Activated gamma-delta T cell (primary cell): ENCODE measurements around the gene SLC18A3.

Source experiments
- DNase-seq: peaks from one replicate; lab custom pipeline; 2025; lab: John Stamatoyannopoulos, UW

SLC18A3 gene

DNA sequence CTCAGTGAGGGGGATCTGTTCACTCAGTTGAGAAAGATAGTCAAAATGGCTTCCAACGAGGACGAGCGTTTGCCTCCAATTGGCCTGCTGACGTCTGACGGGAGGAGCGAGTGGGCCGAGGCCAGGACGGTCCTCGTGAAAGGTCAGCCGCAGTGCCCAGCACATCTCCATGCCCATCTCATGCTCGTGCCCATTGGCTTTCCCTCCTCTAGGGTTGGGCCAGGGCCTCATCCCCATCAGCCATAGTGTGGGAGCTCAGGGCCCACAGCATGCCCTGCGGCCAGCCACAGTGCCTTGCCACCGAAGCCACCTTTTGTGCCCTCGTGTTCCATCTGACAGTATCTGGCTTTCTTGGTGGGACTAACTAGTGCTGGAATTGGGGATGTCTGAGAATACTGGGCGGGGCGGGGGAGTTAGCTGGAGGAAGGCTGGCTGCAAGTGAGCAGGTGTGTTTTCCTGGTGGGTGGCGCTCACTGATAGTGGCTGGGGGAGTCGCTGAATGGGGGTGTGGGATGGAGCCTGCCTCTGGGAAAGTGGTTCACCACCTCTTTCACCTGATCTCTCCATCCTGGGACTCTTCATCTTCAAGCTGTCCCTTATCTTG lies 17.6 kb downstream of the SLC18A3 start:
- DNase-seq, result no peak

DNA sequence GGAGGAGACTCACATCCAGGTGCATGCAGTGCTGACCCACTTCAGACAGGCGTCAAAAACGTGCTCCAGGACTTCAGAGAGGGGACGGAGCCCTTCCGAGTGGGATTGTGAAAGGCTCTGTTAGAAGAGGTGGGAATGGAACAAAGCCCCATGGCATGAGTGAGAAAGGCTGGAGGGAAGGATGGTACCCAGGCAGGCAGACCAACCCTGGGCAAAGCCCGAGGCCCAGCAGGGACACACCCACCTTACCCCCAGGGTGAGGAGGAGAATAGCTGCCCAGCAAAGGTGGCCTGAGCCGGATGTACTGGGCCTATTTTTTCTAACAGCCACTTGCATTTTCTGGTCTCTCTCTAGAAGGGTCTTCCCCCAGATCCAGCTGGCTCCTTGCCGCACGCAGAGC lies 18.5 kb downstream of the SLC18A3 start:
- DNase-seq, result no peak

DNA sequence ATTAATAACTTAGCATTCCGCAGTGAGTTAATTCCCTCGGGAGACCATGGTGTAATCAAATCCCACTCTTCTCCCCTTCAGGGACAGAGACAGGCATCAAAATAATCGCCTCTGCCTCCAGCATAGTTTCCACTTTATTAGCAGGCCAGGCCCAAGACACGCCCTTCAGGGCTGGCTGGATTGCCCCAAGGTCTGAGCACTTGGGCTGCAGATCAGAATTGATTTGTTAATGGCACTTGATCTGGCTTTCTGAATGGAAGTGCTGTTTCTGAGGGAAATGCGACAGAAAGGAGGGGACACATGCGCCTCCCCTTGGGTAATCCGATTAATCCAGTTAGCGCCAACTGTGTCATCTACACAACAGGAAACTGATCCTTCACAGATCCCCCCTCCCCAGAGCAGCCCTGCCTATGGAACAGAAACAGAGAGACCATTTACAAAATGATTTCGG lies 19.3 kb downstream of the SLC18A3 start:
- DNase-seq, result no peak

DNA sequence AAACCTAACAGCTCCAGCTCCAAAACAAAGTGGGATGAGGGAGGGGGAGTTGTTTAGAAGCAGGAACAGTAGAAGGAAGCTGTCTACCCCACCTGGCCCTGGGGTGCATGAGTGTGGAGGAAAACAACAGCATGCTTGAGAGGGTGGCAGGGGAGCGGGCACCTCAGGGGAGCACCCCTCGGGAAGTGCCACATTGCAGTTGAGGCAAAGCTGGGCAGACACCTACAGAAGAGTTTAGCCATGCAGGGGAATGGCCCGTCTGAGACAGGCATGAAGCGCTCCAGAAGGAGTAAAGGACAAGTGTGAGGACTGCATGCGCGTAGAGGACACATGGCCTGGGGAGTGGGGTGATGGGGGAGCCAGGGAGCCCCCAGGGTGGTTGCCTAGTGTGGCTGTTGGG lies 21.9 kb downstream of the SLC18A3 start:
- no peak for DNase-seq

DNA sequence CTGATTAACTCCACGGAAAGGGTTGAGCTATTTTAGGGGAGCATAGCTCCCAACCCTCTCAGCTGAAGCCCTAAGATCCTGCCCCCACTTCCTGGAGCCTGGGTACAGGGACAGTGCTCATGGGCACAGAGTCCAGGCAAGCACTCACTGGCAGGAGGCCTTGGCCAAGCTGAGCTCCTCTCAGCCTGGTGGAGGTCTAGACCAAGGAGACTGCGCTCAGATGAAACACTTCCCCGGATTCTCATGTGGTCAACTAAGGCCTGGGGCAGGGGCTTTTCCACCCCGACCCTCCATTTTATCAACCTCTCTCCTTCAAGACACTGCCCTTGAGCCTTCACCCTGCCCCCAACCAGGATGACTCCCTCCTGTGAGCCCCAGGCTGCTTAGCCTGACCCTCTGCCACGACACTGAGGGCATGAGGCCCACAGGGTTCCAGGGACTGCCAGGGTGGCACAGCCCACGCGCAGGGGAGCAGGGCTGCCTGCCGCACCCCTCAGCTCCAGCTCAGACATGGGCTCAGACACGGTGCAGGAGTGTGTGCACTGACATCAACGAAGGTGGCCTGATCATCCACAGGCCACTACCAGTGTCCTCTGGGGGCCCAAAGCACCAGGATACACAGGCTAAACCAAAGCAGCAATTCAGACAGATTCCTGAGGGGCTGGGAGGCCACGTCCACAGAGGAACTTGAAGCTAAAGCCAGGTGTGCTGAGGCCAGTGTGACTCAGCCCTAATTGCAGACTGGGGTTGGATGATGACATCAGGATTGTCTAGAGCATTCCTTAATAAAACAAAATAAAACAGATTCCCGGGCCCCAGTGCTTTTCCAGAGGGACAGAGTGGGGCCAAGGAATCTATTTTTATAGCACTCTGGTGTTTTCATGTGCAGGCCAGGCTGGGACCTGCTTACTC lies 22.6 kb downstream of the SLC18A3 start:
- DNase-seq, result no peak

DNA sequence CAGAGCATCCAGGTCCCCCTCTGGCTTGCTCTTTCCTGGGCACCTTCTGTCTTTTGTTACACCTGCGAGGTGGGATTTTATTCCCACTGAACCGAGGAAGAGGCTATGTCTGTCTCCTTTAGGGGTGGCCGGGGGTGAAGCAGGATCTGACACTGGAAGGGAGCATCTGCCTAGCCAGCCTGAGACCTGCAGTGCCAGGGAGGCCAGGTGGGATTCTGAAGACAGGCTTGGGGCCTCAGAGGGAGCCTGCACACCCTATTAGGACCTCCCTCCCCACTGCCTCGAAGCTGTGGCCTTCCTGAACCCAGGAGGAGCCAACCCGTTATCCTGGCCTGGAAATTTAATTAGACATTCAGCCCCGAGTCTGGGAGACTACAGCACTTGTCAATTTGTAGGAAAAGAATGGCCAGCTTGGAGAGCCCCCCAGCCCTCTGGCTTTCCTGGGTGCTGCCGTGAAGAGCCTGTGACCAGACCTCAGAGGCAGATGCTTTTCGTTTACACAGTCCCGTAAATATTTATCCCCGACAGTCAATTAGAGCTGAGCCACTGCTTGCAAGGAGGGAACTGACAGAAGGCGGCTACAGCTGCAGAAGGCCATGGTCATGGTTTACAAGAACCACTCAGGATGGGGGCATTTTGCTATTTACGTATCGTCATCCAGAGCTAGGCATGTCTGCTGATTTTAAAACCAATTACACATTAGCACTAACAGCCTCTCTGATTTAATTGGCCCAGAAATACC lies 23.4 kb downstream of the SLC18A3 start:
- DNase-seq, result no peak

DNA sequence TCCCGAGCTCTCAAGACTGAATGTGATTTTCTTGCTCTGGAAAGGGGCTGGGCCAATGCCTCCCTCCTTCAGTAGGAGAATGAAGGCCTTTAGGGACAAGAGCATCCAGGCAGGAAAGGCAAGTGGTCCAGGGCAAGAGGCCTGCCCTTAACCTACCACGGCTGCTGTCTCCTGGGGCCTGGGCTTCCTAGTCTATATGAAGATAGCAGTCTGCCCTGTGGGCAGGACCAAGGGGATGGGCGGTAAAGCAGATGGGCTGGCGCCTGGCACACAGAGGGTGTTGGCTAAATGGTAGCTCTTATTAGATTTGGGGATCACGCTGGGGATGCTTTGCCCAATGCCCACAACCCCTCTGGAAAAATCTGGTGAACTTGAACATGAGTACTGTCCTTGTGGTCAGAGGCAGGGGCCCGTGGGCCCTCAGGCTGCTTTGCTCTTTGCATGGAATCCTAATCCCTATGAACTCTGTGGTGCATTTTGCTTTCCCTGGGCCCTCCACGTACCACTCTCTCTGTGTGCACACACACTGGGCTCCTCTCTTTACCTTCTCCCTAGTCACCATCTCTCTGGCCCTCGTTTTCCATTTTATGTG lies 24.1 kb downstream of the SLC18A3 start:
- no peak for DNase-seq

DNA sequence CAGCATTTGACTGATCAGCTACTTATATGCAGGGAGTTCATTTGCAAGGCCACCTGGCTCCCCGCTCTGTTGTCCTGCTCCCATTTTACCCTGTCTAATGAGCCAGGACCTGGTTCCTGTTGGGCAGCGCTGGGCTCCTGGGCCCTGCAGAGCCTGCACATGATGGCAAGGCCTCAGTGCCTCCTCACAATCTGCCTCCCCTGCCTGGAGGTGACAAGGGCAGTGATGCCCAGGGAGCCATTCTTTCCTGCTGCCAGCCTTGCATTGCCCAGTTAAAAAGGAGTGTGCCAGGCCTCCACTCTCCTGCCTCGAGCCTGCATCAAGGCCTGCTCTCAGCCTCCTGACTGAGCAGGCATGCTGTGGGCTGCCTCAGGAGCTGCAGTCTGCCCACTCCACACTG lies 32.2 kb downstream of the SLC18A3 start:
- DNase-seq, result no peak

DNA sequence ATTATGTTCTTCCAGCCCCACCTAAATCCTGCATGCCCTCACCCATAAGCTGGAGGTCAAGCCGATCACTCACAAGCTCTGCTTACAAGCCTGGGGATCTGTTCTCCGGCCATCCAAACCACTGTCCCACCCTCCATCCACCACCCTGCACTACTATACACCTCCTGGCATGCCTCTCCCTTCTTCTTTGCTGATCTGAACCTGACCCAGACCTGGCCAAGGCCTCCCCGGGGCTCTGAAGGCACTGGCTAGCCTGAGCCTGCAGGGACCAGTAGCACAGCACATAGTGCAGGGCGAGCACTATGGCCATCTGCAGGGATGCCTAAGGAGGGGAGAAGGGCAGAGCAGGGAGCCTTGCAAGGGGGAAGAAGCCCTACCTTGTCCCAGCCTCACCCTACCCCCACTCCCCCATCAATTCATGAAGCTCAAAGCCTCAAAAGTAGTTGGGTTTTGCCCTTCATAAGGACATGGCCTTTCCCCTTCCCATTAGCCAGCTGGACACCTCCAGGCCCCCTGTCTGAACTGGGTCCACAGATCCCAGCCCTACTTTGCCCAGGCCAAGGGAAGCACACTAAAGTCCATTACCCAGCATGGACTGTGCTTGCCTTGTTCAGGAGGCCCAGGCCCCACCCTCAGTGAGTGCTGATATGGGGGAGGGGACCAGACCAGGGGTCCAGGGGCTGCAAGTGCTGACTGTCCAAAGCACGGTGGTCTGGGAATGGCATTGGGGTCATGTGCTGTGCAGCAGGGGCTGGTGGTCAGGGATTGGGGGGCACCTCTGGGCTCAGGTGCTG lies 33.3 kb downstream of the SLC18A3 start:
- DNase-seq, result no peak

DNA sequence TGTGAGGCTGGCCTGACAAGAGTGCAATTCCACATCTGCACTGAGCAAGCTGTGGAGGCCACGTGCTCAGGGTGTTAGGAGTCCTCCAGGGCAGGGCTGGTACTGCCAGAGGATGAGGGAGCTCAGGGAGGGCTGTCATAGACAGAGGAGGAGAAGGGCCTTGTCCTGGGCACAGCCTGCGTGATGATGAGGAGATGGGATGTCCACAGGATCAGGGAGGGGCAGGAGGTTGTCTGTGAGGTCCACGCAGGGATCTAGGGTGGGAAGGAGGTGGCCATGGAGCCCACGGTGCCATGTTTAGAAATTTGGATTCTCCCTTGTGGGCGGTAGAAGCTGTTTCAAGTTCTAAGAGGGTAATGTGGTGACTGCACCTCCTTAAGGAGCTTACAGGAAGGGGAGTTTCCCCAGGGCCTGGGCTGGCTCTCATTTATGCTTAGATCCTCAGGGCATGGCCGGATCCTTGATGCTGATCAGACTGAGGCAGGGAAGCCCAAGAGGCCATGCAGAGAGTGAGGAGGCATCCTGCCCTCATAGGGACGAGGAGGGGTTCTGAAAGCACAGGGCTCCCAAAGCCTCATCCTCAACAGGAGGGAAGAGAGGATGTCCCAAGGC lies 34.0 kb downstream of the SLC18A3 start:
- no peak for DNase-seq

DNA sequence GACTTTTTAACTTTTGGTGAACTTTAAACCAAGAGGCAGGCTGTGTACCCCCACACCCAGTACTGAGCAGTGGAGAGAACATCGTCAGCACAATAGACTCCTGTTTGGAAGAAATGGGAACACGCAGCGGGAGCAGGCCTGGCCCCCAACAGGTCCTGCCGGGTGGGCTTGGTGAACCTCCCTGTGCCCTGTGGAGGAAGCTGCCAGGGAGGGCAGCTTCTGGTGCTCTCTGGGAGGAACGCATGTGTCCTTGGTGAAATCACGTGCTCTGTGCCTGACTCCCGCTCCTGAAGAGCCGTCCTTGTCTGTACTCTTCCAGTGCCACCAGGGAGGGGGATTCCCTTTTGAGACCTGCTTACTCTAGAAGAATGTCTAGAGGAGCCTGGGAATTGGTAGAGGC lies 35.3 kb downstream of the SLC18A3 start:
- DNase-seq, result no peak

DNA sequence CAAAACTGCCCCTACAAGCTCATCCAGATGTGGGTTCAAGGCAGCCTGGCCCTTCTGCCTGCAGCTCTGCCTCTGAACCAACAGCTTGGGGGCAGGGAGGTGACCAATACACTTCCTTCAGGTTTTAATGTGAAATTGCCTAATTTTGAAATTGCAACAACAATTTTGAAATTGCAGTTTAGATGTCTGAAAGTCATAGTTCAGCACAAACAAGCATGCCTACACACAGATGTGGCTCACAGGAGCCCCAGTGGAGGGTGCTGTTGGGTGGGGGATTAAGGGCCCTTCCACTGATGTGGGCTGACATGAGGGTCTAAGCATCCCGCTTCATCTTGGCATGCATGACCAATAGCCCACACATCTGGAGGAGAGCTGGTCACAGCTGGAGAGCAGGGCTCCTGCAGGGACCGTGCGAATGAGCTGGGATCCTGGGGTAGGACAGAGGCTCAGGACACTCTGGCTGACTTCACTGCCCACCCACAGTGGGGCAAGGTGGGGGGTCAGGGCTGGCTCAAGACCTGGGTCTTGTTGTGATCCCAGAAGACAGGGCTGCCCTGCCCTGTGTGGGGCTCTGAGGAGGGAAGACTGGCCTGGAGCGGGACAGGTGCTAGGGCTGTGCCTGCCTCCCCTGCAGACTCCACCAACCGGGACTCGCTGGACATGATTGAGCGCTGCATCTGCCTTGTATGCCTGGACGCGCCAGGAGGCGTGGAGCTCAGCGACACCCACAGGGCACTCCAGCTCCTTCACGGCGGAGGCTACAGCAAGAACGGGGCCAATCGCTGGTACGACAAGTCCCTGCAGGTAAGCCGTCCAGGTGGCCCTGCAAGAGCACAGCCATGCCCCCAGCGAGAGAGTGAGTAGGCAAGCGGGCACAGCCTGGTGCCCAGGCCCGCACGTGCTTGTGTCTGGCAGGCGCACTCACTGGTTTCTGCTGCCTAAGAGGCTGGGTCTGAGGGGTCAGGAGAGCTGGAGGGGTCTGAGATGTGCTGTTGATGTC lies 36.1 kb downstream of the SLC18A3 start:
- DNase-seq, result no peak

DNA sequence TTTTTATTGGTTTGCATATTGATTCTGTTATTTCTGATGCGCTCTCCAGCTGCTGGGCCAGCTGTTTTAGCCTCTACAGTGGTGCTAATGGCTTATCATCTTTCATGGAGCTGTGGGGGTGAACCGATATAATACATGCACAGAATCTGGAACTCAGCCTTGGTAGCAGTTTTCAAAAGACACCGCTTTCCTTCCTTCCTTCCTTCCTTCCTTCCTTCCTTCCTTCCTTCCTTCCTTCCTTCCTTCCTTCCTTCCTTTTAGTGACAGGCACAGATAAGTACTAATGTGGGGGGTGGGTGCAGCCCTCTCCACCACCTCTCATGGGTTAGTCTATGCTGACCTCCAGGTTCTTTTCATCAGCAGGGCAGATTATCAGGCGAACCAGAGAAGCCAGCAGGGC lies 37.4 kb downstream of the SLC18A3 start:
- DNase-seq, result no peak

DNA sequence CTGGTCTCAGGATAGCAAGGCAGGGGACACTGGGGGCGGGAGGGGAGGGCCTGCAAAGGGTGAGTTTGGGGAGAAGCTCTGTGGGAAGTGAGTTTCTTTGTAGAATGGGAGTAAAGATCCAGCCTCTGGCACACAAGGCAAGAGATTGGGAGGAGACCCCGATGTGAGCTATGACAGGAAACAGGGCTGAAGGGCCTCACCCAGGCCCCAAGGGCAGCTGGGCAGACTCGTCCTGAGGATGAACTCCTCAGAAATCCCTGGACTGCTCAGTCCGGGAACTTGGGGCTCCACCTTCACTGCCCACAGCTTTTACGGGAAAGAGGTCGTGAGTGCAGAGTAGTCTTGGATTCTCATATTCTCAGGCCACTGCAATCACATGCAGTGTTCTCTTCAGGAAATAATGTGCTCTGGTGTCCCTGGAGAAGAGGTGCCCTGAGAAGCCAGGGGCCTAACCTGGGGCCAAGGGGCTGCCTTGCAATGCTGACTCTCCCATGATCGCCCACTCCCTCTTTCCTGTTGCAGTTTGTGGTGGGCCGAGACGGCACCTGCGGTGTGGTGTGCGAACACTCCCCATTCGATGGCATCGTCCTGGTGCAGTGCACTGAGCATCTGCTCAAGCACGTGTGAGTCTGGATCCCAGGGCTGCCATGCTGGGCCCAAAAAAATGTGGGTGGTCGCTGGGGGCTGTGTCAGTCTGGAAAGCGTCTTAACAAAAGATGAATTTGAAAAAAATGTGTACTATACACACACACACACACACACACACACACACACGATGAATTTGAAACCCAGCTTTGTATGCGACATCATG lies 38.1 kb downstream of the SLC18A3 start:
- no peak for DNase-seq

DNA sequence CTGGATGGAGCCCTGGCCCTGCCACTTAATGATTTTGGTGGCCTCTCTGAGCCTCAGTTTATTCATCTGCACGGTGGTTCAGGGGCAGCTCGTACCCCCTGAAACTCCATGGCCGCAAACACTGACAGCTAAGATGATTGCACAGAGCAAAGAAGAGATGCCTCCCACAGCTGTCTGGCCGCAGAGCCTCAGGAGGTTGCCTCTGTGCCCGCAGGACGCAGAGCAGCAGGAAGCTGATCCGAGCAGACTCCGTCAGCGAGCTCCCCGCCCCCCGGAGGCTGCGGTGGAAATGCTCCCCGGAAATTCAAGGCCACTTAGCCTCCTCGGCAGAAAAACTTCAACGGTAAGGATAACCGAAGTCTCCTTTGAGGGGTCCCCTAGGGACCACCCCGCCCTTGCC lies 39.2 kb downstream of the SLC18A3 start:
- no peak for DNase-seq

DNA sequence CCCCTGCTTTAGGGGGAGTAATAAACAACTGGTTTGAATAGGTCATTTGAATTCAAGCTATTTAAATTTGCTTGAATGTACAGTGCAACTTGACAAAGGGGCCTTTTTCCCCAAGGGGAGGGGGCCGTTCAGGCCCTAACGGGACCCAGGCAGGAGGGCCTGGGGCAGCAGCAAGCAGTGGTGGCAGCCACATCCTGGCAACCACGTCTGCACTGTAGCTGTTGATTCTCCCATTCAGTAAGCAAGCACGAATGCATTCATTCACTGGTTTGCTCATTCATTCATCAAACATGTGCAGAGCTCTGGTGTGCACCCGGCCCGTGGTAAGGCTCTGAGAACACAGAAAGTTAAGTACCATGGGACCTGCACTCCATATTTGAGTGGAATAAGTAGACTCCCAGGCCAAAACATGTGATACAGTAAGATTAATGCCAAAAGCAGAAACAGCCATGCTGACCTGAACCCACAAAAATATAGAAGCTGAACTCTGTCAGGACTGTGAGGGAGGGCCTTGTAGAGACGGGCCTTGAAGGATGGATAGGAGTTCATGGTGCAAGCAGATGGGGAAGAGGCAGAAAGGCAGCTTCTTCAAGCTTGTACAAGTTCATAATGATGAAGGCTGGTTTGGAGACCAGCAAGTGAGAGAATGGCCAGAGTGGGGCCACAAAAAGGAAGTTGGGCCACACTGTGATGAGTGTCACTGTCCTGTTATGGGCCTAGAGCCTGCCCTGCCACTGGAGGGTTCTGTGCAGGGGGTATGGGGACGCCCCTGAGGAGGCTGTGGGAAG lies 40.0 kb downstream of the SLC18A3 start:
- no peak for DNase-seq

DNA sequence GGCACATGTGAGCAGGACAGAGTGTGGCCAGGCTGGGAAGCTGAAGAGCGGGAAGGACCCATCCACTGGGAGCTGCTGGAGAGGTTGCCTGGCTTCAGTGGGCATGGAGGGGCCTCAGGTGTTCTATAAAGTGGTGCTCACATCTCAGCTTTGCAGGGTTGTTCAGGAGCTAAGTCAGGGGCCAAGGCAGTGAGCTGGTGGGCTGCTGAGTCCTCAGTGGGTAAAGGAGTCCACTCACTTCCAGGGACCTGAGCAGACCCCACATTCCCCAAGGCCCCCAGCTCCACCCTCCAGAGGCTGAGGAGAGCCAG lies 40.6 kb downstream of the SLC18A3 start:
- no peak for DNase-seq
